Stimulated activated CD8-positive, alpha-beta memory T cell treated with anti-CD3 and anti-CD28 coated beads, Interleukin-7, amount 100 ng/mL, for 24 hours (primary cell): Measurements from ENCODE around the gene EXOSC2.

Experiments used
- DNase-seq: peaks from one replicate; pipeline ENCODE4 v3.0.0-alpha.2; 2020; ENCODE audit warnings: low read depth

The EXOSC2 gene, protein sequence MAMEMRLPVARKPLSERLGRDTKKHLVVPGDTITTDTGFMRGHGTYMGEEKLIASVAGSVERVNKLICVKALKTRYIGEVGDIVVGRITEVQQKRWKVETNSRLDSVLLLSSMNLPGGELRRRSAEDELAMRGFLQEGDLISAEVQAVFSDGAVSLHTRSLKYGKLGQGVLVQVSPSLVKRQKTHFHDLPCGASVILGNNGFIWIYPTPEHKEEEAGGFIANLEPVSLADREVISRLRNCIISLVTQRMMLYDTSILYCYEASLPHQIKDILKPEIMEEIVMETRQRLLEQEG

DNA sequence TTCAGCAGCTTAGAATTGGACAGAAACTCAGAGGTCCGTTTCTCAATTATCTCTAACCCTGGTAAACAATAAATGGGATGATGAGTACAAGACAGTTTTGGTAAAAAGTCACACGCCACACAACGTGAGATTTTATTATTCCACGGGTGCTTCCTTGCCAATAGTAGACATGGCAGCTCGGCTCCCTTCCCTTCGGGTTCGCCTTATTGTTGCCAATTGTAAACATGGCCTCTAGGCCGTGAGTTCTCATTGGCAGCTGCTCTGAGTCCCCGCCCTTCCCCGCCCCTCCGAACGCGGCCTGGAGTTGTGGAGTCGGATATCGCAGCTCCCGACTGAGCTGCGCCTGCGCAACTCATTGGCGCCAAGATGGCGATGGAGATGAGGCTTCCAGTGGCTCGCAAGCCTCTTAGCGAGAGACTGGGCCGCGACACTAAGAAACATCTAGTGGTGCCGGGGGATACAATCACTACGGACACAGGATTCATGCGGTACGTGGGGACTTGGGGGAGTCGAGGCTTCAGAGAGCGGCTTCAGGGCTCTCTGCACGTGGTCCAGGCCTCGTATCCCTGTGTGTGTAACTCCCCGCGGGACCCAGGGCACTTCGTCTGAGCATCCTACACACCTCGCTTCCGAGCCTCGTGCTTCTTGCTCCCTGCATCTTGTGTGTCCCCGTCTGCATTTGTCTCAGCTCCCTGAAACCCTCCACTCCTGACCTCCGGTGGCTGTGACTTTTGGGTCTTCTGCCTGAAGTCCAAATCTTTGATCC, at the start of gene EXOSC2:
Gene EXOSC2 (plus strand): TSS at position 355 of the 766 bp plus-strand sequence. CDS start 12 bp downstream, at position 367.
- peak; percentile 96 for DNase-seq

DNA sequence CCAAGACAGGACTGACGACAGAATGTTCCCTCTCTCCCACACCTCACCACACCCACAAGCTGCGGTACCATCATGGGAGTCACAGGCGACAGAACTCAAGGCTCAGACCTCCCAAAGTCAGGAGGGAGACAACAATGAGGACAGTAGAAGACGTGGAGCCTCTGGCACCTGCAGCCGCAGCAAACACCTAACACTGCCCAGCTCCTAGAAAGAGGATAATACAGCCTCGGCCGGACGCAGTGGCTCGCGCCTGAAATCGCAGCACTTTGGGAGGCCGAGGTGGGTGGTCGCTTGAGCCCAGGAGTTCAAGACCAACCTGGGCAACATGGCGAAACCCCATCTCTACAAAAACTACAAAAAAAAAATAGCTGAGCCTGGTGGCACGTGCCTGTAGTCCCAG, 42.4 kb upstream of the EXOSC2 start:
- DNase-seq, result no peak

DNA sequence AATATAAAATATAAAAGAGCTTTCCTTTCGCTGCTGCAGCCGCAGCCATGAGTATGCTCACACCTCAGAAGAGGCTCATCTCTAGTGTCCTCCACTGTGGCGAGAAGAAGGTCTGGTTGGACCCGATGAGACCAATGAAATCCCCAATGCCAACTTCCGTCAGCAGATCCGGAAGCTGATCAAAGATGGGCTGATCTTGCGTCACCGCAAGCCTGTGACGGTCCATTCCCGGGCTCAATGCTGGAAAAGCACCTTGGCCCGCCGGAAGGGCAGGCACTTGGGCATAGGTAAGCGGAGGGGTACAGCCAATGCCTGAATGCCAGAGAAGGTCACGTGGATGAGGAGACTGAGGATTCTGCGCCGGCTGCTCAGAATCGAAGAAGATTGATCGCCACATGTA, 41.8 kb upstream of the EXOSC2 start:
- DNase-seq, result no peak

DNA sequence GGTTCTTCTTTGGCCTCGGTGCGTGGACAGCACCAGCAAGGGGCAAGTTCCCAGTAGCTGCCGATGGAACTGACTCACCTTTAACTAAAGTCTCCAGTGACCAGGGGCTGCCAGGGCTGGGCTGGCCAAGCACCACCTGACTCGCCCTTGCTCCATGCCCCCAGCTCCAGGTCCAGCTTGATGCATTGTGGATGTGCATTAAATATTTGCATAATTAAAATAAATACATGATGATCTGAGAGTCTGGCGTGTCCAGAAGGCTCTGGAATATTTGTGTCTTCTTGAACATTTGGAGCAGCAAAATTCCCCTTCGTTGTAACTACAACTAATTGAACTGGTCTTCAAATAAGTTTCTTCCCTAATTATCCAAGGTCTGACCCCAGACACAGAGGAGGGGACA, 38.7 kb upstream of the EXOSC2 start:
- DNase-seq, result no peak

DNA sequence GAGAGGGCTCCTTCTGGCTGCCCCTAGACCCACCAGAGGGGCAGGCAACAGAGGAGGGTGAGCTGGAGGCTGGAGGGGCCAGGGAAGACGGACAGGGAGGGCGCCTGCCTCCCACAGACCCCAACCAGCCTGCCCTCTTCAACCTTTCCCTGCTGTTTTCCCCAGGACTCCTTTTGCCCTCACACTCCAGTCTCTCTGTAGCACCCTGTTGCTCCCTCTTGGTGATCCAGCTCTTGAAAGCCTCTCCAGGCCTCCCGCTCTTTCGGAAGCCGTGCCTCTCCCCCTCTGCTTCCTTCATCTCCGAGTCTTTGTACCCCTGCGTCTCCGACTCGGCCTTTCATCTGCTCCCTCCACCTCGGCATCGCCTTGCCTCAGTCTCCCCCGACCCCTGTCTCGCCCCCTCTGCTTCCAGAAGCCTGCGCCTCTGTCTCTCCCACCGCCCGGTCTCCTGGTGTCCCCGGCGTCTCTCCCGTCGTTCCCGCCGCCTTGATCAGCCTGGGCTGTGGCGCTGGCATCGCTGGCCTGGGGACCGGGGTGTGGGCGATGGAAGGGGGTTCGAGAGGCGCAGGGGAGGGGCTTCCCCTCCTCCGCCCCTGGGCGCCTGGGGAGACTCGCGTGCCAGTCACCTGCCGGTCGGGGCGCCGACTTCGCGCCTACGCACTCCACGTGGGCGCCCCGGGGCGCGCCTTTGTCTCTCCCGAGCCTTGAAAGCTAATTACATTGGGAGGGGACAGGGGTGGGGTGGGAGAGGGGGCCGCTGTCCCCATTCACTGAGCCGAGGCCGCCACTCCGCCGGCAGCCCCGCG, 34.5 kb upstream of the EXOSC2 start:
- DNase-seq, result no peak

DNA sequence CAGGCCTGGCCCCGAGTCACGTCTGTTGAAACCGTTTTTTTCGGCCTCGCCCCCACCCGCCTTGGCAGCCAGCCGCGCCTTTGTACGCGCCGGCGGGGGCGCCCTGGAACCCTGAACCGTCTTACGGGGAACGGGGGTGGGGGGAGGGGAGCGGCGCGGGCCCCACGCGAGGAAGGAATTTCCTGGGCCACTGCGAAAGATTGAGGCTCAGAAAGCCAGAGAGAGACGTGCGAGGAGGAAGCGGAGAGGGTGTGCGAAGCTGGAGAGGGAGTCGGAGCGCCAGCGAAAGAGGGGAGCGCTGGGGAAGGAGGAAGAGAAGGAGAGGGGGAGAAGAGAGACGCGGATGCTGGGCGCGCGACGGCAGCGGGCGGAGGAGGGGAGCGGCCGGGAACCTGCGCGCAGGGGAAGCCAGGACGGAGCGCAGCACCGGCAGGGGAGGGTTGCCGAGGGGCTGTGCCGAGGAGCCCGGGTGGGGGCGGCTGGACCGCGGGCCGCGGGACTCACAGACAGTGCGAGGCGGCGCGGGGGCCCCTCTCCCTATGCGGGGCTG, 33.8 kb upstream of the EXOSC2 start:
- no peak for DNase-seq

DNA sequence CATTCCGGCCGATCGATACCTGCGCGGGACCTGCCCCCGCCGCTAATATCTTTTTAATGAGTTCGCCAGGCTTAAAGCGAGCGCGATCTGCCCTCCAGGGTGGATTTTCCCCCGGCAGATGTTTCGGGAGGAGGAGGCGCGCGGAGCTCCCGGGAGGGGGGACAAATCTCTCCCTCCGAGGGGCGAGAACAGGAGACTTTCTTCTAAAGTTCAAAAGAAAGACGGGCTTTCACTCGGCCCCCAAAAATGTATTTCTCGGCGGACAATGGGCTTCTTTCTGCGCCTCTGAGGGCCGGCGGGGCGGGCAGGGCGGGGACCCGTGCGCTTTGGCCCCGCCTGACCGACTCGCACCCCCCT, 33.3 kb upstream of the EXOSC2 start:
- no peak for DNase-seq

DNA sequence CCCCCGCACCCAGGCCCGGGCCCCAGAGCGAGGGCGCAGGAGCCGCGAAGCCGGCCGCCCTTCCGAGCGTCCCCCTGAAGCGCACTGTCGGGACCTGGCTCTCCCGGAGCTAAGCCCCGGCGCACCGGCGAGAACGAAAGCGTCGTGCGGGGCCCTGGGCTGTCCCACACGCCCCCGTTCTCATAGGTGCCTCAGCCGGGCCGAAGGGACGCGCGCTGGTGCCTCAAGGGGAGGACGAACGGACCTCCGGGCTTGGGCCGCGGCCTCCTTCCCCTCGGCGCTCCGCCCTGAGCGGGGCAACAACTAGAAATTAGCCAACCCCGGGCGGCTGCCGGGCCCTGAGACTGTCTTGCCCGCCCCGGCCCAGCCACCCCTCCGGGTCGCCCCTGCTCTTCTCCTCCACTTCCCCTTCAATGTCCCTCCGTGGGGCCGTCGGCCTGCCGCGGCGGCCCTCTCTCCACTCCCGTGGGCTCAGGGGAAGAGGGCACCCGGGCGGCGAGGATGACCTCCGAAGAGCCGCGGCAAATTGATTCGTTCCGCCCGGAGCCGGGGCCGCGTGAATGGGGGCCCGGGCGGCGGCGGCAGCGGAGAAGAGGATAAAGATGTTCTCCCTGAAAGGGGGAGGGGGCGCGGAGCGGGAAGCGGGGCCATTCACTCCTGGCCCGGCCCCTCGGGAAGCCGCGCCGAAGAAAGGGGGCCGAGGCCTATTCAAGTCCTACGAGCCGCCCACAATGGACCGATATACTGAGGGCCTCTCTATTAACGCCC, 32.7 kb upstream of the EXOSC2 start:
- DNase-seq, result no peak

DNA sequence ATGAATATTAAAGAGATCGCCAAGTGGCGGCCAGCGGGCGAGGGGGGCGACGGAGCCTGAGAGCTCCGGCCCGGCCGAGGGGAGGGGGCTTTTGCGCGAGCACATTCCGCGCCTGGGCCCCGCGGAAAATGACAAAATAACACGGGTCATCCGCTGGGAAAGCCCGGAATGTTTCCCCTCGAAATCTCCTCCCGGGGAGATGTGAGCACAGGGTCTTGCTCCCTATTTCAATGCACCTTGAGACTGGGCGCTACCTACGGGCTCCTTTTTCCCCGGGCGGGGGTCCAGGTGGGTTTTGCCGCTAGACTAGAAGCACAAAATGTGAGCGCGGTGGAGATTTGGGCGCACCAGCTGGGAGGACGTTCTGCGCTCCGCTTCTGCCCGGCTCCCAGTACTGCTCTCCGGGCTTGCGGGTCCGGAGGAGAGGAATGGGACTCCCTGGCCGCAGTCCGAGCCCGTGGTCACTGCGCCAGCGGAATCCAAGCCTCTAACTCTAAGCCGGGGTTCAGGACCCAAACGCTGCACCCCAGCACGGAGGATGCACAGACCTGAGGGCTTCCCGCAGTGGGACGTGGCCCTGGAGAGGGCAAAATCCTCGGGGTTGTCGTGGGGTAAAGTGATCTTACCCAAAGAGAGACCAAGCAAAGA, 32.0 kb upstream of the EXOSC2 start:
- no peak for DNase-seq

DNA sequence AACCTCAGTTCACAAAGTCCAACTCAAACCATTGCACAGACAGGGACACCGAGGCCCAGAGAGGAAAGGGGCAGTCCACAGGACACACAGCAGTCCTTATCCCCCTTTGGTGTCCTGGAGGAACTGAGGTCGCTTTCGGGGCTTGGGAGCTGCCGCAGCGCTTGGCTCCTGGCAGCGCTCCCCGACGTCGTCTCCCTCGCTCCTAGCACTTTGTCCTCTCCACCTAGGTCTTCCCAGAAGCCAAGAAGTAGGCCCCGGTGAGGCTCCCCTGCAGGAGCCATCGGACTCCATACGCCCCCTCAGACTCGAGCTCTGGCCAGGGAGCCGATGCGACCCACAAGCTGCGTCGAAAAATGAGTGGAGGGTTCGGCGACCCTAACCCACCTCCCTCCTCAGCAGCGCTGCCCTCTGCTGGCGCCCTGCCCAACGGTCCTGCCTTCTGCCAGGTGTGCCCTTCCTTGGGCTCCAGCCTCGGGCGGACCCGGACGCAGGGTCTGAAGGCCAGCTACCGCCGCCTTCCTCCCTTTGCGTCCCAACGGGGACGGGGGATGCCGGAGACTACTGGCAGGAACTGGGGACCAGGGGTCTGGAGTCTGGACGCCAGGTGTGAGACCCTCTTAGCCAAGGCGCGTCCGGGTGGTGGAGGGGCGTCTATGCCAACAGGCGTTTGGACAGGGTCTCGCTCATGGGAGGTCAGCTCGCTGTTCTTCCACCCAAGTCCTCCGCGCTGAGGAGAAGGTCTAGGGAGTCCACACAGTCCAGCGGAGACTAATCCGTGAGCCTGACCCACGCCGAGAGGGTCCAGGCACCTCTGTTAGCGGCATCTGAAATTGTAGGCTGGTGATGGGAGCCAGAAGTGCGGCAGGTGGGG, 31.2 kb upstream of the EXOSC2 start:
- DNase-seq, result no peak

DNA sequence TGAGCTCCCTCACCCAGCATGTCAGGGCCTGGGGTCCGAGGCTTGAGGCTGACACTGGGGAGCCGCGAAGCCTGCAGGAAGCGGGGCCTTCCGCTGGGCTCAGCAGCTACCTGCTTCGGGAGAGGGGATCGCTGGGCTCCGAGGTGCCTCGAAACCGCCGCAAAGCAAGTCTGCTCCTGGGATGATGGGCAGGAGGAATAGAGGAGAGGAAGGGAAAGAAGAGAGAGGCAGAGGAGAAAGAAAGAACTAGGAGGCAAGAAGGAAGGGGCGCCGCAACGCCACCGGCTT, 30.7 kb upstream of the EXOSC2 start:
- no peak for DNase-seq

DNA sequence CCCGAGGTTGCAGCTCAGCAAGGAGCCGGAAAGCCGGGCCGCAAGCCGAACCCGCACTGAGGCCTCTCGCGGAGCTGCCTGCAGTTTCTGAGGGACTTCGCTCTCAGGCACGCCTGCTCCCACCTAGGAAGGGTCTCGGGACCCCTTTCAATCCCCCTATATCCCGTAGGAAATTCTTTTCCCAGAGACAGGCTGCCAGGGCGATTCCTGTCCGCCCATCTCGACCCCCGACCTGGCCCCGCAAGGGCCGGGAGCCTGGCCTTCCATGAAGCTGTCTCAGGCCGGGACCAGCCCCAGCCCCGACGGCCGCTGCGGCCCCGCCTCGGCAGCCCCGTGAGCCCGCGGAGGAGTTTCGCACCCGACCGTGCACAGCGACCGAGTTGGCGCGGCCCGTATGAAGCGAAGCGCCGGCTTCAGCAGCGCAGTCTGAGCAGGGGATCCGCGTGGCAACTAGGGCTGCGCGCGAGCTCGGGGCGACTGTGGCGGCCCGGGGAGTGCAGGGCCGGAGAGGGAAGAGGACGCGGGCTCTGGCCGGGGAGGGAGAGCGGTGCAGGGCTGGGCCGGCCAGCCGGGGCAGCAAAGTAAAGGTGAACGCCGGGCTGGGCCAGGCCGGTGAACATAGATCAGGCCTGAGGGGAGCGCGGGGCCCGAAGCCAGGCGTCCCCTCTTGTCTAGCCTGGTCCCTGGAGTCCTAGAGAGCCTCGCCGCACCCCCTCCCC, 30.2 kb upstream of the EXOSC2 start:
- DNase-seq, result no peak

DNA sequence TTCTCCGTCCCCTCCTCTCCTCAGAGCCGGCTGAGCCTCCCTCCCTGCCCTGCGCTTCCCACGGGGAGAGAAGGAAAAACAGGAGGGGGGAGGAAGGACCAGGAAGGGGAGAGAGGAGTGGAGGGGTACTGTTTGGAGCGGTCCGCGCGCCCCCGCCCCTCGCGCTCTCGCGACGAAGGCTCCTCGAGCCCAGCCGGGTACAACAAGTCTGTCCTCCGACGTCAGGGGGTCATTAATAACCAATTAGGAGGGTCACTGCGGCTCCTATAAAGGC, 29.7 kb upstream of the EXOSC2 start:
- DNase-seq, result no peak

DNA sequence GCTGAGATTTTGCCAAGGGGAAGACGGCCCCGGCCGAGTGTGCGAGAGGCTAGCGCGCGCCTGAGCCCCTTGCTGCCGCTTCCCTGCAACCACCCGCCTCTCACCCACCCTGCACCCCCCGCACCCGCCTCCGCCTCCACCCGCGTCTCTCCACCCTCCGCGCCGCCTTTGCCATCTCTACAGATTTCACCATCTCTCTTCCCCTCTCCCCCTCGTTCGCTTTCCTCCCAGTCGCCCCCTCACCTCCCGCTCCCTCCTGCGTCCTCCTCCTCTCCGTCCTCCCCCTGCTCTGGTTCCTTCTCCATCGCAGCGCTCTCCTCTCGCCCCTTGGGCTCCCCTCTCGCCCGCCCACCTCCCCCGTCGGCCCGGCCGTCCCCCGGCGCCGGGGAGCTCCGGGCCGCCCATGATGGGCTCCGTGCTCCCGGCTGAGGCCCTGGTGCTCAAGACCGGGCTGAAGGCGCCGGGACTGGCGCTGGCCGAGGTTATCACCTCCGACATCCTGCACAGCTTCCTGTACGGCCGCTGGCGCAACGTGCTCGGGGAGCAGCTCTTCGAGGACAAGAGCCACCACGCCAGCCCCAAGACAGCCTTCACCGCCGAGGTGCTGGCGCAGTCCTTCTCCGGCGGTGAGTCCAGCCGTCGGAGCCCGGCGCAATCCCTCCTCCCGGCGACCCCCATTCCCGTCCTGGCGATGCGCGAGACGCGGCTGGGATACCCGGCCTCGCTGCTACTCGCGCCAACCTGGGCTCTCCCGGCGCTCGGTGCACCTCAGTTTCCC, 29.1 kb upstream of the EXOSC2 start, which contains the start of gene PRDM12:
Gene PRDM12 (plus strand): TSS at position 344 of the 778 bp plus-strand sequence. CDS start 60 bp downstream, at position 404.
- no peak for DNase-seq

DNA sequence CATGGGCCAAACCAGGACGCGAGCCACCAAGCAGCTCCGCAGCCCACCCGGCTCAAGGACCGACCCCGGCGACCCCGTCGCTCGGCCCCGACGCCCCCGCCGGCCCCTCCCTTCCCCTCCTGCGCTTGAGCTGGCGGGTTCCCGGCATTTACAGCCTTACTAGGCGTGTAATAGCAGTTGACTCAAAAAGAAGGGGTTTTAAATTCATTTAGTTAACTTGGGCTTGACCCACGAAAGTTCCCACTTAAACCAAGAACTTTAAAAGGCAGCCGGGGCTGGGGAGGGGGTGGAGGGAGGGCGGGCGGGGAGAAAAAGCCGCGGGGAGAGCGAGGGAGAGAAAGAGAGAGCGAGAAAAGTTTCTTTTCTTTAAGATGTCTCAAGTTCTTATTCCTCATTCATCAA, 28.6 kb upstream of the EXOSC2 start:
- DNase-seq, result no peak

DNA sequence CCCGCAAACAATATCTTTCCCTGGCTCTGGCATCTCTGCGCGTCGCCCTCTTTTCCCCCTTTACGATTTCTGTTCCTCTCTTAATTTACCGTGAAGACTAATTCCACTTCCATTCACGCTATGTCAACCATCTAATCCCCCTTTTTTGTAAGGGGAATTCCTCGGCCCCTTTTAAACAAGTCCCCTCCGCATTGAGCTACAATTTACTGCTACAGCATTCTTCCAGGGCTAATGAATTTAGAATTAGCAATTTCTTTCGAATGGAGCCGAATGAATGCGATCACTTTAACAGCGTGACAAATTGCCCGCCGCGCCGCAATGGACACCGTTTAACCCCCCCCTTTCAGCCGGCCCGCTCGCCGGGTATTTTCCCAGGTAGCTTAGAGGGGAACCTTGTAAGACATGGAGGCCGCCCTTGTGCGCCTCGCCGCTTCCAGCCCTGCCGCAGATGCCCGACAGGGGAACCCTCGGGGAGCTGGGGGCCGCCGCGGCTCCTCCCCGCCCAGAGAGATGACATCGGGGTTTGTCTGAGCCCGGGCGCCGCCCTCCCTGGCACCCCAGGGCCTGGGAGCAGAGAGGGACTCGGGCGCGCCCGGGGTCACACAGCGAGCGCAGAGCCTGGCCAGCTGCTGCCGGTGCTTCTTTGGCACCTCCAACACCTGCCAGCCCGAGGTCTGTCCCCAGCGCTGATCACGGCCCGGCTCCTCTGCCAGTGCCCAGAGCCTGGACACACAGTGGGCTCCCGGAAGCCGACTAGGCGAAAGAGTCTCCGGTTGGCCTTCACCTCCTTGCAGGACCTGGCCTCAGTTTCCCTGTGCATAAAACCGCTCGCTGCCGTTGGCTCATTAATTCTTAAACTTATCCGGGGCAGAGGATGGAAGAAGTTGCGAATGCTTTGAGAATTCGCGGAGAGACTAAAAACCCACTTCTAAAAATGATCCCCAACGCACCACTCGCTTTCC, 27.9 kb upstream of the EXOSC2 start:
- DNase-seq, result no peak

DNA sequence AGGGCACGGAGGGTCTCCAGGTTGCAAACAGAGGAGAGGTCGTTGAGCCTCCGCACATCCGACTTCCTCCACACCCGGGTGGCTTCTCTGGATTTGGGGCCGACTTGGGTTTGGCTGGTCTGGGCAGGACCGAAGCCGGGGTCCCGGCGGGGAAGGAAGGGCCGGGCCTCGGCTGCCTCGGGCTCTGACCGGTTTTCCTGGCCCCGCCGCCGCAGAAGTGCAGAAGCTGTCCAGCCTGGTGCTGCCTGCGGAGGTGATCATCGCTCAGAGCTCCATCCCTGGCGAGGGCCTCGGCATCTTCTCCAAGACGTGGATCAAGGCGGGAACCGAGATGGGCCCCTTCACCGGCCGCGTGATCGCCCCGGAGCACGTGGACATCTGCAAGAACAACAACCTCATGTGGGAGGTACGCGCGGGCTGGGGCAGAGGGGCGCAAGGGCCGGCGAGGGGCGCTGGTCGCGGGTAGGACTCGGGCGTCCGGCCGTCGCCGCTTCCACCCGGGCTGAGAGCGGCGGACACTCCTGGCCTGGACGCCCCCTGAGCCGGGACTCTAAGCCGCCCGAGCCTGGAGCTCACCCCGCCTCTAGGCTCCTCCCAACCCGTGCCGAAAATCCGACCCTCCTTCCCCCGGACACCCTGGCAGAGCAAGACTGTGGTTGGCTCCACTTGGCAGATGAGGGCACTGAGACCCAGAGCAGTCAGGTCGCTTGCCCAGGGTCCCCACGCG, 27.0 kb upstream of the EXOSC2 start:
- DNase-seq, result no peak

DNA sequence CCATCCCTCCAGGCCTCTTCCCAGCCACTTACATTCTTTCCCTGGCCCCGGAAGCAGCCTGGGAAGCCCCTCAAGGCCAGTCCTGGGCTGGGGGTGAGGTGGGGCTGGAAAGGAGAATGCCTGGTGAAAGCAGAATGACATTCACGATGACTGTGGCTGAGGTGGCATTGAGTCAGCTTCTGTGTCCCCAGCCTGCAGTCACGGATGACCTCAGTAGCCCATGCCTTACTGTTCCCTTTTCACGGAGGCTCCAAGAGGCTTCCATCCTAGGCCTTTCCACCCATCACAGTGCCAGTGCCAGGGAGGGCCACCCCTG, 26.5 kb upstream of the EXOSC2 start:
- DNase-seq, result no peak
